Suppressor macrophage treated with lipopolysaccharide for 4 hours (primary cell): ENCODE results near the gene RRM2.

Experiments used
- DNase-seq: peaks from one replicate; pipeline ENCODE4 v3.0.0-alpha.2; 2020

The RRM2 gene

DNA sequence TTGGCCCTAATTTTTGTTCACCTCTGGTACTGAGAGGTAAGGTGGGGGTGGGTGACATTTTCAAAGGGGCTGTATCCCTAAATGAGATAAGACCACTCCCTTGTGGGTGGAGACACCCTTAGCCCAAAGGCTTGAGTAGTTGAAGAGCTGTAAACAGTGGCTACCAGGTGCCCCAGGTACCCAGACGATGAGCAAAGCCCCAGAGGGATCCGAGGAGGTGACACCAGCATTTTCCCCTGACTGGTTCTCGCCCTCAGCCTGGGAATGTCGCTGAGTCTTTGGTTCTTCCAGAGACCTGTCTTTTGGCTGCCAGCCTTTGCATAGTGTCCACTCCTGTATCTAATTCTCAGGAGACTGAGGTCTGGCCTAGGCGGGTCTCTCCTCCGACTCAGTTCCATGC lies 36.5 kb downstream of the RRM2 start:
- no peak for DNase-seq

GRCh38 chr2:10159581-10160131 lies 37.1 kb downstream of the RRM2 start:
- DNase-seq, result no peak

GRCh38 chr2:10160203-10160955 lies 37.8 kb downstream of the RRM2 start:
- DNase-seq, result no peak

GRCh38 chr2:10161206-10161931 lies 38.8 kb downstream of the RRM2 start:
- no peak for DNase-seq

- no peak for DNase-seq
Observed at GRCh38 chr2:10161961-10162441, 39.5 kb downstream of the RRM2 start.

DNA sequence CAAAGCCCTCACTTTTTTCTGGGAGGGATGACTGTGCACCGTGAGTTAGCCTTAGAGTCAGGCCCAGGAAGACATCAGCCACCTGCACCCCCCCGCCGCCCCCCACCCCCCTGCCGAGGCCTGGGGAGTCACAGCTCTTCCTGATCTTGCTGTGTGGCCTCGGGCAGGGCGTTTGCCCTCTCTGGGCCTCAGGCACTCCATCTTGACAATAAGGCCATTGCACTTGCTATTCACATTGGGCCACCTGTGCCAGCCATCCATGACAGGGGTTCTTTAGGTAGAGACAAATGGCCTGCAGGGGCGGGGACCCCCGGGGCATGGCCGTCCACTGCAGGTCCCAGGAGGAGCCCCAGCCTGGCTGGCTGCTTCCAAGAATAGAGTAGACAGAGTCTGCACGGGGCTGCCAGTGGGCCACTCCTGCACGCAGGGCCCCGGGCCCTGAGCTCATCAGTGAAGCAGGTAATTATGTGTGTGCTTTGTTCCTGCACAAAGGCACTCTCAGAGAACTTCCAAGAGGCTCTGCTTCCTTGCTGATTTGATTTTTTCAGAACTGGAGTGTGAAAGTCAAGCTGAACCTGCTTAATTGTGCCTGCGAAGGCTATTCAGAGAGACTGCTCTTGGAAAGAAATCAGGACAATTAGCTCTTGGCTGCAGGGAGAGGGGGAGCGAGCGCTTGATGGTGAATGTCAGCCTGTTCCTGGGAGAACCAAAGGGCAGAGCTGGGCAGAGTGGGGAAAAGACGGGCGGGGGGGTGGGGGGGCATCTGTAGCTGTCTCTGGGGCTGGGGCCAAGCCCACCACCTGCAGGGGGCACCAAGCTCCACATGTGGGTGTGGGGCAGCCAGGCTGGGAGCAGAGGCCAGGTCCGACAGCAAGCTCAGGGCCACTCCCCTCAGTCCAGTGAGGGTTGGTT lies 40.3 kb downstream of the RRM2 start:
- no peak for DNase-seq

DNA sequence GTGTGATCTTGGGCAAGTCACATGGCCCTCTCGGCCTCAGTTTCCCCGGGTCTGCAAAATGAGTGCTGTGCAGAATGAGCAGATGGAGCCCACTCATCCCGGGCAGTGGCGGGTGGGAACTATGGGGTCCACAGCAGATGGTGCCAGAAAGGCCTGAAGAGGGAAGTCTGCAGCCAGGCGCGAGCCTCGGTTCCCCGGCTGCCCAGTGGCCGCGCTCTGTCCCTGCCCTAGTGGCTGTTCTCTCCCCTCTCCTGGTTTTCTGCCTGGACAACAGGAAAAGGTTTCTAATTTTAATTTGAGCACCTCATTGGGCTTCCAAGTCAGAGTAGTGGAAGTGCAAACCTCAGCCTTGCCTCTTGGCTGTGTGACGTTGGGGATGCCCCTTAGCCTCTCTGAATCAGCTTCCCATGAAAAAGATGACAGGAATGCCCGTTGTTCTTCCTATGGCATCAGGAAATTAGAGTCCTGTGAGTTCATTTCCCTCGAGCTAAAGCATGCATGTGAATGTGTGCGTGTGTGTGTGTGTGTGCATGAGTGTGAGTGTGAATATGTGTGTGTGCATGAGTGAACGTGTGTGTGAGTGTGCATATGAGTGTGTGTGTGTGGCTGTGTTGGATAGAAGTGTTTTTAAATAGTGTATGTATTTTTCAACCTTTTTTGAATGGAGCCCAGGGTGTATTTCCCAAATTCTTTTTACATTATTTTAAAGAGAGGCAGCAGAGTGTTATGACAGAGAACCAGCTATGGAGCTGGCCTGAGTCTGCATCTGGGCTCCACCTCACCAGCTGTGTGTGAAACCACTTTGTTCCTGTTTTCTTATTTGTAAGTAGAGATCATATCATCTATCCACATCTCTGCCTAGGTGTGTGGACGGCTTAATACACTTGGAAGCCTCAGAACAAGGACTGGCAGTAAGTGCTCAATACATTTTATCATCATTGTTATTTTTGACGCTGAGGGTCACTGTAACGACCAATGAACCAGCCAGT lies 41.3 kb downstream of the RRM2 start:
- no peak for DNase-seq

- DNase-seq, result no peak
Observed at GRCh38 chr2:10164601-10165000, 42.1 kb downstream of the RRM2 start.

DNA sequence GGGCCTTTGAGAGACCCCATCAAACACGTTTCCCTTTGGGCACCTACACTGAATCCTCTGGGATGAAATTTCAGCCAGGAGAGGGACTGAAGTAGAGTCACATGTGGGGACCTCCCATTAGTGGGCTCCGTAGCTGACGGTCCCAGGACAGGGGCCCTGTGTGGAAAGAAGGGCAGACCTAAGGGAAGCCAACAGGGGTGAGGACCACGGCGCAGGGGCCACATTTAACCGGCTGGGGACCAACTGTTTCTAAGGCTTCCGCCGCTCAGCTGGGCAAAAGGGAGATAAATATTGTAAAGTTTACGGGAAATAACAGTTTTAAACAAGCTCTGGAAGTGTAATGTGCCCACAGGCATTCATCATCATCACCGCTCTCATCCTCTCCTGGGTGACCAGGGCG lies 42.7 kb downstream of the RRM2 start:
- DNase-seq, result no peak

DNA sequence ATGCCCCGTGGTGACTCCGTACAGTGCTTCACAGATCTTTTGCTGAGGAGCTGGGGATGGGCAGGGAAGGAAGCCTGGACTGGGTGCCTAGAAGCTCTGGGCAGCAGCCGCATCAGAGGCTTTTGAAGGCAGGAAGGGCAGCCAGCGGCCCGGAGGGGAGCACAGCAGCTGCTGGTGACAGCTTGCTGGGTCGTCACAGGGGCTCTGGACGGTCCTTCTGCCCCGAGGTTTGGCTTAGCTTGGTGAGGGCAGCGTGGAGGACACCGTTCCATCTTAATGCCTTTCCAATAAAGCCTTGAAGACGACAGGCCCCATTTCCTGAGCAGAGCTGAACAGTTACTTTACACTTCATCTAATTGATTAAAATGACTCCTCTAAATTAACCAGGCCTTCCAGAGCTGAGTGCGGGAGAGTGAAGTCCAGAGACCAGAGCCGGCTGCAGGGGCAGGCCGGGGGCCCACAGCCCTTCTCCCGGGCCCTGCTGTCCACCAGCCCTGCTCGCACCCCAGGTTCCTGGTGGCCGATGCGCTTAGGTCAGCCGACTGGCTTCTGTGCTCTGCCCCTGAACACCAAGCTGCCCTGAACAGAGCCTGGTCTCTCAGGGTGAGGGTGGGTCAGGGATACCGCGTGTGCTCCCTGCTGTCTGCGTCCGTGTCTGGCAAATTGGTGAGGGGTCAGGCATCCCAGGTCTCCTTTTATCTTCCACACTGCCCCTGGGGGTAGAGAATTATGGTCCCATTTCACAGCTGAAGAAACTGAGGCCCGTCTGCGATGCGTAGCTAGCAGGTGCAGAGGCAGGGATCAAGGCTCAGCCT lies 43.5 kb downstream of the RRM2 start:
- DNase-seq, result no peak

- no peak for DNase-seq
Observed at GRCh38 chr2:10166676-10167292, 44.2 kb downstream of the RRM2 start.

DNA sequence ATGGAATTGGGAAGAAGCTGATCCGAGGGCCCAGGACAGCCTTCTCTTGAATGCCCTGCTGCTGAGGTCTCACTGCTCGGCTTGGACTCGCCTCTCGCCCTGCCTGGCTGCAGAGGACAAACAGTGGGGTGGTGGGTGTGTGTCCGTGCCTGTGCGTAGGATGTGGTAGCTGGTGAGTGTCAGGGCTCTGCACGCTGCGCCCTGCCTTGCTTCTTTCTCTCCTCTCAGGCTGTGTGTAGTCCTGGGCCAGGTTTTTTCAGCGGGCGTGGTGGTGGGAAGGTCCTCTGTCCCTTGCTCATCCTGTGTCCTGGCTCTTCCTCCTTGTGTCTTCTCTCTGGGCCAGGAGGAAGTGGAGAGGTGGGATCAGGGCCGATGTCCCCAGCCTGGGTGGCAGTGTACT lies 44.8 kb downstream of the RRM2 start:
- DNase-seq, result no peak

- no peak for DNase-seq
Observed at GRCh38 chr2:10168221-10168620, 45.7 kb downstream of the RRM2 start.

DNA sequence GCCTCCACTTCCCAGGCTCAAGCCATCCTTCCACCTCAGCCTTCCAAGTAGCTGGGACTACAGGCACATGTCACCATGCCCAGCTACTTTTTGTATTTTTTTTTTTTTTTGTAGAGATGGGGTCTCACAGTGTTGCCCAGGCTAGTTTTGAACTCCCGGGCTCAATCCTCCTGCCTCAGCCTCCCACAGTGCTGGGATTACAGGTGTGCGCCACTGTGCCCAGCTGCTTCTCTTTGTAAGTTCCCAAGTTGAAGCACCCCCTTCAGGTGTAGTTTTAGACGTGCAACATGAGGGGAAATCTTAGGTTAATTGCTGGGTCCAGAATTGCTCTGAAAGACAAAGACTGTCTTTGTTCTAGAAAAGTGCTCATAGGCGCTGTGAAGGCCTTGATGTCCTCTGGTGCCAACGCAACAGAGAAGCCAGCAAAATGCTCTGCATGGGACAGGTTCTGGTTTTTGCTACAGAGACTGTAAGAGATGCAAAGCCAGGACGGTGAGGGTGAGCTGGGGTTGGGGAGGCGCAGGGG lies 46.6 kb downstream of the RRM2 start:
- no peak for DNase-seq

DNA sequence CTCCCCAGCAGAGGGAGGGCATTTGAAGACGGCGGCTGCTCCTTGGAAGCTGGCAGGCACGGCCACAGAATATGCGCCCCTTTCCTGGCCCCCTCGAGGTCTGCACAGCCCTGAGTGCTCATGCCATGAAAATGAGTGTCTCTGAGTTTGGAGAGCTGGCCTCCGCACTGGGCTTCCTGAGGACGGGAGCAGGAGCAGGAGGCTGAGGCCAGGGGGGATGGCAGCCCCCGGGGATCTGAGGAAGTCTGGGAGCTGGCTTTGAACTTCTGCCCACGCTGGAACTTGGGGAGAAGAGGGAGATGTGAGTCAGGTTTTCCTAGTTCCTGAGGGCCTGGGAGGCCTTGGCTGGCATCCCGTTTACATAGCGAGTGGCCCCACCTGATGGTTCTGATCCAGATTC lies 47.0 kb downstream of the RRM2 start:
- DNase-seq, result no peak

GRCh38 chr2:10170256-10170655 lies 47.7 kb downstream of the RRM2 start:
- peak; percentile 24 for DNase-seq

DNA sequence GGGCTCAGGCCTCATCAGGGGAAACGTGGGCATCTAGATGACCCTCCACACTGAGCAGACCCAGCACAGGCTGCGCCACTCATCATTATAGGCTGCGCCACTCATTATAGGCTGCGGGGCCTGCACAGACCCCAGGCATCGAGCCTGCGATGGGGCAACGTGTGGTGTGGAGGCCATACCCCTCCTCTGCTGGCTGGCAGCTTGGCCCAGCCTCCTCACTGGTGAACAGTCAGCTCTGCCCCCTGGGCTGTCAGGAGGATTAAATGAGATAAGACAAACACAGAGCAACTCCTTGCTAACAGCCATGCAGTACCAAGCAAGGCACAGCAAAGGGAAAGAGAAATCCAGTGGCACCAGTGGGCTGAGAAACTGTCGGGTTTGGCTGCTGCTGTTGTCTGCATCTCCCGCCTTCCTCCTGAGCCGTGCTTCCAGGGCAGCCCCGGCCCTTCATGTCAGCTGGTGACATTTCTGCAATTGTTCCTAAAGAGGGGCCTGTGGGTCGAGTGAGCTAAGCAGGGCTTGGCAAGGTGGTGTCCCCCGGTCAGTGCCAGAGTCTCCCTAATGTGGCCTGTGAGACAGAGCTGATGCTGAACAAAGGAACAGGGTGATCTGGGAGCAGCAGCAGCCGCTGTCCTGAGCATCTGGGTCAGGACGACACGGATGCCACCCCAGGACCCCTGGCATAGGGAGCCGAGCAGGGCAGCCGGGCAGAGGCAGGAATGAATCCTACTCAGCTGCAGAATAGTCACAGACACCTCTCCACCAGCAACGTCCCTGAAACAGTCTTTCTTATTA lies 48.7 kb downstream of the RRM2 start:
- no peak for DNase-seq

- no peak for DNase-seq
Observed at GRCh38 chr2:10172033-10172871, 49.7 kb downstream of the RRM2 start.
